Activated T-cell treated with anti-CD3 and anti-CD28 coated beads, Interleukin-2, amount 50 U/mL, for 72 hours (primary cell): ENCODE results near the gene MREG. TPM values are rescaled to one million over a fixed set of nuclear protein-coding genes. Genes with fewer than 3 reads are reported as not detected.

ENCODE experiments used
- ATAC-seq, 2 donors: fragments of 150-1000 bp; cut with Tn5 transposase; replicated peaks in 1 of 2; 2 replicates each; pipeline ENCODE4 v1.10.0; 2021; ENCODE audit warnings: moderate library complexity in 2 of 2, mild to moderate bottlenecking in 1 of 2
- DNase-seq, 2 donors: peaks; one replicate each; pipeline ENCODE4 v3.0.0; 2021 to 2022; ENCODE audit warnings: mixed read lengths in 1 of 2
- H3K27ac Mint-ChIP-seq: one replicate; pipeline ENCODE4 v1.8.0; 2022; ENCODE audit warnings: mild to moderate bottlenecking, moderate library complexity, mixed read lengths
- H3K27me3 Mint-ChIP-seq: one replicate; pipeline ENCODE4 v1.8.0; 2022; ENCODE audit warnings: low read depth, mixed read lengths
- H3K36me3 Mint-ChIP-seq, 2 donors: one replicate each; pipeline ENCODE4 v1.8.0; 2022; ENCODE audit warnings: mixed read lengths in 2 of 2, mild to moderate bottlenecking in 1 of 2; ENCODE audit not compliant: insufficient read depth in 2 of 2
- H3K4me1 Mint-ChIP-seq: one replicate; pipeline ENCODE4 v1.8.0; 2022; ENCODE audit warnings: low read depth, mixed read lengths
- H3K4me3 Mint-ChIP-seq, 2 donors: one replicate each; pipeline ENCODE4 v1.8.0; 2022; ENCODE audit warnings: mild to moderate bottlenecking in 2 of 2, mixed read lengths in 2 of 2, moderate library complexity in 2 of 2
- H3K9me3 Mint-ChIP-seq, 2 donors: one replicate each; pipeline ENCODE4 v1.8.0; 2022; ENCODE audit warnings: mixed read lengths in 2 of 2
- total RNA-seq, 2 donors: library from RNA; stranded (reverse); gene quantifications; one replicate each; pipeline ENCODE4 v1.2.3, GENCODE V29; 2022

Gene MREG, protein sequence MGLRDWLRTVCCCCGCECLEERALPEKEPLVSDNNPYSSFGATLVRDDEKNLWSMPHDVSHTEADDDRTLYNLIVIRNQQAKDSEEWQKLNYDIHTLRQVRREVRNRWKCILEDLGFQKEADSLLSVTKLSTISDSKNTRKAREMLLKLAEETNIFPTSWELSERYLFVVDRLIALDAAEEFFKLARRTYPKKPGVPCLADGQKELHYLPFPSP
- total RNA-seq: 10 to 100 TPM in 1 of 2 donors, 1 to 10 TPM in 1; 9.0 to 10.8 TPM

- peaks cover 67% of the 10 kb centered on the region for H3K4me1 Mint-ChIP-seq
- ATAC-seq (peak; percentile 78 to 80), DNase-seq (peak; percentile 86 to 88)
- H3K4me3 Mint-ChIP-seq: peak within 1 kb of the TSS; percentile 92 to 96
- no peaks in the 10 kb centered on the region for H3K27me3 Mint-ChIP-seq
- H3K27ac Mint-ChIP-seq: peak within 1 kb of the TSS; percentile 74
- no peaks in the 10 kb centered on the region for H3K9me3 Mint-ChIP-seq
- H3K36me3 Mint-ChIP-seq: no peaks in the 10 kb centered on the region
Measured at GRCh38 chr2:216013080-216013909, at the start of gene MREG. TSS of gene MREG (minus strand) at chr2:216013551. CDS start at chr2:216013327, 224 bp downstream.

DNA sequence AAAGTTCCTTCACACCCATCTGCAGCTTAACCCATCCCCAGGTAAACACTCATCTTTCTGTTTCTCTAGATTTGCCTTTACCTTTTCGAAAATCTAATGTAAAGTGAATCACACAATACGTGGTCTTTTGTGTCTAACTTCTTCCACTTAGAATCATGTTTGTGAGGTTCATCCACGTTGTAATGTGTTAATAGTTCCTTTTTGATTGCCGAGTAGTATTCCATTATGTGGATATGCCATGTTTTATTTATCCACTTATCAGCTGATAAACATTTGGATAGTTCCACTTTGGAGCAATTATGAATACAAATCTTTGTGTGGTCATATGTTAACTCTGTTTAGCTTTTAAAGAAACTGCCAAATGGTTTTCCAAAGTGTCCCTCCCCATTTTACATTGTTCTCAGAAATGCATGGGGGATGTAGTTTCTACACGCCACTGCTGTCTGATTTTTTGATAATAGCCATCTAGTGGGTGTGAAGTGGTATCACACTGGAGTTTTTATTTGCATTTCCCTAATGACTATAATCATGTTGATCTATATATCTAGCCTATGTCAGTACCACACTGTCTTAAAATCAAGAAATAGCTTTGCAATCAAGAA lies 46.0 kb upstream of the MREG start:
- ATAC-seq (no peak), DNase-seq (no peak)
- H3K36me3 Mint-ChIP-seq: peaks cover 2 to 4% of the 10 kb centered on the region in 2 donors
- H3K9me3 Mint-ChIP-seq: no peaks in the 10 kb centered on the region
- H3K27me3 Mint-ChIP-seq: no peaks in the 10 kb centered on the region
- peaks cover 27% of the 10 kb centered on the region for H3K4me1 Mint-ChIP-seq
- no peak overlapping the region for H3K27ac Mint-ChIP-seq
- peak overlapping the region; percentile 8 to 27 for H3K4me3 Mint-ChIP-seq

- Mint-ChIP-seq H3K4me1 (peaks cover 27% of the 10 kb centered on the region), H3K9me3 (no peaks in the 10 kb centered on the region)
- peak; percentile 95 to 96 for ATAC-seq
Measured at GRCh38 chr2:216057688-216058193, 44.4 kb upstream of the MREG start.

GRCh38 chr2:216056739-216057138 lies 43.4 kb upstream of the MREG start:
- Mint-ChIP-seq H3K27me3 (no peaks in the 10 kb centered on the region), H3K27ac (peak overlapping the region; percentile 97), H3K4me3 (peak overlapping the region in 1 of 2 donors; percentile 92), H3K36me3 (peaks cover 2 to 3% of the 10 kb centered on the region in 2 donors), H3K4me1 (peaks cover 27% of the 10 kb centered on the region), H3K9me3 (no peaks in the 10 kb centered on the region)
- ATAC-seq (no peak), DNase-seq (no peak)

More at GRCh38 chr2:216057688-216058193, 44.4 kb upstream of the MREG start:
- DNase-seq: peak; percentile 60 to 61
- H3K27me3 Mint-ChIP-seq: no peaks in the 10 kb centered on the region
- peak overlapping the region; percentile 97 for H3K27ac Mint-ChIP-seq
- H3K36me3 Mint-ChIP-seq: peaks cover 2 to 4% of the 10 kb centered on the region in 2 donors
- H3K4me3 Mint-ChIP-seq: peak overlapping the region; percentile 71 to 92

DNA sequence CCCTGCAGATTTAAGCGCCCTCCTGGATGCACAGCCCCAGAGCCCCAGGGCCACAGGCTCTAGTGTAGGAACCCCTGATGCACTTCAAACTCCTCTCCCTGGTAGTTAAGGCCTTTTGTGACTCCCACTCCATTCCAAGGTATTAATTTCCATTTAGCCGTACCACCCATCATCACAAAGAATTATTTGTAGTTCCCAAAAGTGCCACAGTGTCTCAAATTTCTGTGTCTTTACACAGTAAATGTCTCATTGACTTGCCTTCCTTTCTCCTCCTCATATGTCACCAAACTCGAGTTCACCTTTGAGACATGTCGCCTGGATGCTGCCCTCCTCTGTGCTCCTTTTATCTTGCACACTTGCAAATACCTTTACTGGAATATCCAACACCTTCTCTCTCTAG lies 42.3 kb upstream of the MREG start:
- H3K4me1 Mint-ChIP-seq: peaks cover 27% of the 10 kb centered on the region
- ATAC-seq: no peak

DNA sequence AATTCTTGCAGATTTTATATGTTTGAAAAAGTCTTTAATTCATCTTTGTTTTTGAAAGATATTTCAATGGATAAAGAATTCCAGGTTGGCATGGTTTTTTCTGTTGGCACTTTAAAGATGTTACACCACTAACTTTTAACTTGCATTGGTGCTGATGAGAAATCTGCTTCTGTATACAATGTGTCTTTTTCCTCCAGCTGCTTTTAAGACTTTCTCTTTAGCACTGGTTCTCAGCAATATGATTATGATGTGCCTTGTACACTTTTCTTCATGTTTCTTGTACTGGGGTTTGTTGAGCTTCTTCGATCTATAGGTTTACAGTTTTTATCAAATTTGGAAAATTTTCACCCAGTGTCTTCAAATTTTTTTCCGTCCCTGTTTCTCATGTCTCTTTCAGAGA lies 39.1 kb upstream of the MREG start:
- Mint-ChIP-seq H3K4me3 (no peak overlapping the region), H3K9me3 (no peaks in the 10 kb centered on the region), H3K27me3 (no peaks in the 10 kb centered on the region), H3K27ac (no peak overlapping the region), H3K36me3 (peaks cover 0 to 2% of the 10 kb centered on the region in 2 donors), H3K4me1 (peaks cover 9% of the 10 kb centered on the region)
- no peak for ATAC-seq
- DNase-seq: no peak

More for the DNA sequence above, 42.3 kb upstream of the MREG start:
- H3K4me3 Mint-ChIP-seq: no peak overlapping the region
- peaks cover 2% of the 10 kb centered on the region in 2 donors for H3K36me3 Mint-ChIP-seq
- H3K9me3 Mint-ChIP-seq: no peaks in the 10 kb centered on the region
- H3K27ac Mint-ChIP-seq: peak overlapping the region; percentile 7
- no peaks in the 10 kb centered on the region for H3K27me3 Mint-ChIP-seq
- no peak for DNase-seq

GRCh38 chr2:216051350-216051749 lies 38.0 kb upstream of the MREG start:
- Mint-ChIP-seq H3K27ac (no peak overlapping the region), H3K4me3 (no peak overlapping the region), H3K9me3 (no peaks in the 10 kb centered on the region), H3K27me3 (no peaks in the 10 kb centered on the region), H3K36me3 (peaks cover 0 to 2% of the 10 kb centered on the region in 2 donors), H3K4me1 (no peaks in the 10 kb centered on the region)
- DNase-seq: no peak
- ATAC-seq: no peak

DNA sequence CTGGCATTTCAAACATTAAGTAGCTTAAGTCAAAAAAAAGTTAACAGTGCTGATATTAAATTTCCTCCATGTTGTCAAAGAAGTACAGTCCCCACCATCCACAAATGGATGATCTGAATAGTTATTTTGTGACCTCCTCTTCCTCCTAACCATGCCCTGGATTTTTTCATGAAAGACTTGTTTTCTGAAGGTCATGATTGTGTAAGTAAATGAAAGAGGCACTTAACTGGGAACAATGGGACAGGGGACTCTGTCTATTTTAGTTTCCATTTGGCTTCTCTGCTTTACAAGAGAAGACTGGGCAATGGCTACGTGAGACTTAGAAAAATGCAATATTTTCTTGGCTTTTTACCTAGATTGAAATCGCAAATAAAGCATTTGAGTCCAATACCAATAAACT lies 36.1 kb upstream of the MREG start:
- no peak for ATAC-seq
- H3K27me3 Mint-ChIP-seq: no peaks in the 10 kb centered on the region
- no peaks in the 10 kb centered on the region for H3K9me3 Mint-ChIP-seq
- H3K4me3 Mint-ChIP-seq: no peak overlapping the region
- no peak for DNase-seq
- H3K36me3 Mint-ChIP-seq: peaks cover 0 to 2% of the 10 kb centered on the region in 2 donors
- no peaks in the 10 kb centered on the region for H3K4me1 Mint-ChIP-seq
- H3K27ac Mint-ChIP-seq: no peak overlapping the region

DNA sequence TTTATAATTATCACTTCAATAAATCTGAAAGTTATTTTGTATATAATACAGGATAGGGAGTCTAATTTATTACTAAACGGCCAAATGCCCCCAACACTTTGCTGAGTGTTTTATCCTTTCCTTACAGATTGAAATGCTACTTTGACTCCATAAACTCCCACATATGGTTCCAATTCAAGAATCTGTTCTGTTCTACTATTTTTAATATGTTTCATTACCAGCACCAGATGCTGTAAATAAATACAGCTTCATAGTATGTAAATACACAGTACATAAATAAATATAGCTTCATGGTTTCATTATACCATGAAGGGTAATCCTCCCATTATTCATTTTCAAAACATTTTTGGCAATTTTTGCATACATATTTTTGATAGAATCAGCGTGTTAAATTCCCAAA lies 34.0 kb upstream of the MREG start:
- DNase-seq: no peak
- H3K36me3 Mint-ChIP-seq: peaks cover 2 to 4% of the 10 kb centered on the region in 2 donors
- H3K4me1 Mint-ChIP-seq: no peaks in the 10 kb centered on the region

DNA sequence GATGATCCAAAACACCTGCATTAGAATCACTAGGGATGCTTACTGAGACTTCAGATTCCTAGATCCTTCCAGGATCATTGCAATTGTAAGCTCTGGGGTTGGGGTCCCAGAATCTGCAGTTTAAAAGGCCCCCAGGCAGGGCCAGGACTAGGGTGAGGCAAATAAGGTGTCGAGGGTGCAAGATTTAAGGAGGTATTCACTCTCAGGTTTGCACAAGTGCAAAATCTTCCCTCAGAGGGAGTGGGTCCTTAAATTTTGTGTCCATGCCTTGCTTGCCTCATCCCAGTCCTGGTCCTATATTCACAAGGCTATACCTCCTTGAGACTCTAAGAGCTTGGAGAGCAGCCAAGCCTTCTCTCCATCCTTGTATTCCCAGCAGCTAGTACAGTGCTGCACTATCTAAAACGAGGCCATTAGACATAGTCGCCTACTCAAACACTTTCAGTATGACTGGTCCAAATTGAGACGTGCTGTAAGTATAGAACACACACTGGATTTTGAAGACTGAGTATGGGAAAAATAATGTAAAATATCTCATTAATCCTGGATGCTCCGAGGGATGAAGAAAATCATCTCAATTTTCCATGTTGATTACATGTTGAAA lies 31.6 kb upstream of the MREG start:
- Mint-ChIP-seq H3K4me3 (no peak overlapping the region), H3K36me3 (peaks cover 2 to 4% of the 10 kb centered on the region in 2 donors), H3K27me3 (no peaks in the 10 kb centered on the region), H3K9me3 (no peaks in the 10 kb centered on the region), H3K27ac (no peak overlapping the region), H3K4me1 (no peaks in the 10 kb centered on the region)
- DNase-seq: no peak
- ATAC-seq: peak; percentile 34 to 49

More for the DNA sequence above, 34.0 kb upstream of the MREG start:
- Mint-ChIP-seq H3K27me3 (no peaks in the 10 kb centered on the region), H3K27ac (no peak overlapping the region), H3K4me3 (no peak overlapping the region), H3K9me3 (no peaks in the 10 kb centered on the region)
- no peak for ATAC-seq

DNA sequence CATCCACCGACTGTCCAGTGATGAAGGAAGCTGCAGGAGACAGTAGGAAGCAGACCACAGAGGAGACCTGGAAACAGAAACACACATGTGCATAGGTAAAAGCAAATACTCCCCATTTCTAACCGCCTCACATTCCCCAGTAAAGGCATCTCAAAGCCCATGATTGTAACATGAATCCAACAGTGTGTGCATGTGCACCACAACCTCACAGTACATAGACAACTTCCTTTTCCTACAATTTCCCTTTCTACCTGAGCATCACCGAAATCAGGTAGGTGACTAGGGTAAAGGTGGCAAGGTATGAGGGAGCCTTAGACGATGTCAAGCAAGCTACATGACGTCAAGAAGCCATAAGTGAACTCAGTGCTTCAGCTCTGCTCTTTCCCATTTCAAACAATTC lies 30.6 kb upstream of the MREG start:
- H3K4me1 Mint-ChIP-seq: no peaks in the 10 kb centered on the region
- no peak overlapping the region for H3K4me3 Mint-ChIP-seq
- H3K9me3 Mint-ChIP-seq: no peaks in the 10 kb centered on the region
- H3K27ac Mint-ChIP-seq: no peak overlapping the region
- DNase-seq (no peak), ATAC-seq (no peak)
- peaks cover 2 to 5% of the 10 kb centered on the region in 2 donors for H3K36me3 Mint-ChIP-seq
- no peaks in the 10 kb centered on the region for H3K27me3 Mint-ChIP-seq

- no peak for ATAC-seq
- DNase-seq: no peak
- Mint-ChIP-seq H3K4me3 (no peak overlapping the region), H3K36me3 (peaks cover 2 to 5% of the 10 kb centered on the region in 2 donors), H3K4me1 (no peaks in the 10 kb centered on the region), H3K27ac (no peak overlapping the region), H3K9me3 (no peaks in the 10 kb centered on the region), H3K27me3 (no peaks in the 10 kb centered on the region)
Measured at GRCh38 chr2:216041438-216041837, 28.1 kb upstream of the MREG start.
